ENCODE measurements around the gene DGKA. TPM values are rescaled to one million over a fixed set of nuclear protein-coding genes. Genes with fewer than 3 reads are reported as not detected.
A peak's percentile ranks its signal among the peaks of the same experiment; 100 is the strongest.

Gene DGKA
- total RNA-seq, 1 donor from 2014 or later: 108 TPM

DNA sequence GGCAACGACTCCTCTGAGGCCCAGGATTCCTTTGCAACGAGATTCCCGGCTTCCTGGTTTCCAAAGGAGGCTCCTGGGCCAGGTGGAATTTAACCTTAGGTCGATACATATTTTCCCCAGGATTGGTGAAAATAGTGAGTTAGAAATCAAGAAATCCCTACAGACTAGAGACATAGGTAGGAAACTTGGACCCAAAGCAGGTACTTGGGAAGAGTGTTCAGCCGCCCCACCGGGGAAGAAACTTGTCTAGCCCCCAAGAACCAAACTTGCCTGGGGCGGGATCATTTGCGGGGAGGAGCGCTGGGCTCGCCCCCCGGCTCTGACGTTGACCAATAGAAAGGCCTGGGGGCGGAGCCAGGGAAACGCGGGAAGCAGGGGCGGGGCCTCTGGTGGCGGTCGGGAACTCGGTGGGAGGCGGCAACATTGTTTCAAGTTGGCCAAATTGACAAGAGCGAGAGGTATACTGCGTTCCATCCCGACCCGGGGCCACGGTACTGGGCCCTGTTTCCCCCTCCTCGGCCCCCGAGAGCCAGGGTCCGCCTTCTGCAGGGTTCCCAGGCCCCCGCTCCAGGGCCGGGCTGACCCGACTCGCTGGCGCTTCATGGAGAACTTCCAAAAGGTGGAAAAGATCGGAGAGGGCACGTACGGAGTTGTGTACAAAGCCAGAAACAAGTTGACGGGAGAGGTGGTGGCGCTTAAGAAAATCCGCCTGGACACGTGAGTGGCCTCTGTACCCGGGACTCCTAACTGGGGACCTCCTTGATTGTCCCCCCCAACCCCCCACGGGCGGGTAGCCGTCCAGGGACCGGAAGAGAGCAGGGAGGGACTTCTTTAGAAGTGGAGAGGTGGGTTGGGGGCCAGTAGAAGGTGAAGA is 35.7 kb downstream of the DGKA start, which contains the start of gene CDK2:
TSS of gene CDK2 (plus strand) at position 423 of the 874 bp plus-strand sequence. CDS start at position 602, 179 bp downstream.
- Histone ChIP-seq H3K4me3 (ENCODE audit: insufficient read depth, low read depth, low read length) (peak within 1 kb of the TSS; percentile 94), H4K20me1 (ENCODE audit: insufficient read depth, low read length) (no peaks in the 10 kb centered on the region), H3K9me3 (ENCODE audit: insufficient read depth, low read depth, low read length) (no peaks in the 10 kb centered on the region), H2AFZ (ENCODE audit: low read depth, low read length) (peak within 1 kb of the TSS; percentile 88), H3K4me1 (ENCODE audit: insufficient read depth, low read length) (peaks cover 15% of the 10 kb centered on the region), H3K9ac (ENCODE audit: low read length) (peak within 1 kb of the TSS; percentile 95), H3K79me2 (ENCODE audit: insufficient read depth, low read length) (peaks cover 23% of the 10 kb centered on the region), H3K4me2 (ENCODE audit: low read length) (peak within 1 kb of the TSS; percentile 86), H3K27ac (ENCODE audit: low read depth, low read length) (peak within 1 kb of the TSS; percentile 82), H3K36me3 (ENCODE audit: insufficient read depth, low read length) (no peaks in the 10 kb centered on the region), H3K27me3 (ENCODE audit: insufficient read depth, low read length) (no peaks in the 10 kb centered on the region)
- peaks cover 15% of the 10 kb centered on the region for H3K4me1 Mint-ChIP-seq (ENCODE audit: low read depth, unreplicated experiment)
- no peaks in the 10 kb centered on the region for H3K9me3 Mint-ChIP-seq (ENCODE audit: unreplicated experiment)
- peak within 1 kb of the TSS; percentile 95 for H3K4me3 Mint-ChIP-seq (ENCODE audit: unreplicated experiment)
- no peaks in the 10 kb centered on the region for H3K27me3 Mint-ChIP-seq (ENCODE audit: low read depth, unreplicated experiment)
- DNase-seq (ENCODE audit: low read depth): peak; percentile 47
- H3K36me3 Mint-ChIP-seq (ENCODE audit: low read depth, unreplicated experiment): no peaks in the 10 kb centered on the region
- TF ChIP-seq, protein P1, sequence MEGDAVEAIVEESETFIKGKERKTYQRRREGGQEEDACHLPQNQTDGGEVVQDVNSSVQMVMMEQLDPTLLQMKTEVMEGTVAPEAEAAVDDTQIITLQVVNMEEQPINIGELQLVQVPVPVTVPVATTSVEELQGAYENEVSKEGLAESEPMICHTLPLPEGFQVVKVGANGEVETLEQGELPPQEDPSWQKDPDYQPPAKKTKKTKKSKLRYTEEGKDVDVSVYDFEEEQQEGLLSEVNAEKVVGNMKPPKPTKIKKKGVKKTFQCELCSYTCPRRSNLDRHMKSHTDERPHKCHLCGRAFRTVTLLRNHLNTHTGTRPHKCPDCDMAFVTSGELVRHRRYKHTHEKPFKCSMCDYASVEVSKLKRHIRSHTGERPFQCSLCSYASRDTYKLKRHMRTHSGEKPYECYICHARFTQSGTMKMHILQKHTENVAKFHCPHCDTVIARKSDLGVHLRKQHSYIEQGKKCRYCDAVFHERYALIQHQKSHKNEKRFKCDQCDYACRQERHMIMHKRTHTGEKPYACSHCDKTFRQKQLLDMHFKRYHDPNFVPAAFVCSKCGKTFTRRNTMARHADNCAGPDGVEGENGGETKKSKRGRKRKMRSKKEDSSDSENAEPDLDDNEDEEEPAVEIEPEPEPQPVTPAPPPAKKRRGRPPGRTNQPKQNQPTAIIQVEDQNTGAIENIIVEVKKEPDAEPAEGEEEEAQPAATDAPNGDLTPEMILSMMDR (IDR thresholded peaks at IDR 0.05; ENCODE audit: insufficient read depth, low read depth, low read length): no peak
- no peak for TF ChIP-seq EZH2 (IDR thresholded peaks at IDR 0.05; ENCODE audit: insufficient read depth, low read length)
- no peak for FAIRE-seq
- peak within 1 kb of the TSS; percentile 76 for H3K27ac Mint-ChIP-seq (ENCODE audit: unreplicated experiment)

DNA sequence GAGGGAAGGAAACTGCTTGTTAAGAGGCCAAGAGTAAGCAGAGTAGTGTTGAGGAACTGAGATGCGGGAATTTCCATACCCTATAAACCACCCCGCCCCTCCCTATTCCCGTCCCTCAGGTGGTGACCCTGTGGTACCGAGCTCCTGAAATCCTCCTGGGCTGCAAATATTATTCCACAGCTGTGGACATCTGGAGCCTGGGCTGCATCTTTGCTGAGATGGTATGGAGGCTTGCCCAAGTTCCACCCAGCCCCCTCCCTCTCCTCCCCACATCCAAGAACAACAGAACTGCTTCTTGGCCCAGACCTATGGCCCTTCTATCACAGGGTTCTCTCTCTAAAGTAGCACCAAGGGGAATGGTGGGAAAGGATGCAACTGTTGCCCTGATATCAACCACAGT is 38.4 kb downstream of the DGKA start:
- Mint-ChIP-seq H3K4me3 (ENCODE audit: unreplicated experiment) (no peak overlapping the region), H3K27me3 (ENCODE audit: low read depth, unreplicated experiment) (no peaks in the 10 kb centered on the region), H3K4me1 (ENCODE audit: low read depth, unreplicated experiment) (peaks cover 19% of the 10 kb centered on the region), H3K27ac (ENCODE audit: unreplicated experiment) (no peak overlapping the region), H3K9me3 (ENCODE audit: unreplicated experiment) (no peaks in the 10 kb centered on the region), H3K36me3 (ENCODE audit: low read depth, unreplicated experiment) (no peaks in the 10 kb centered on the region)
- H3K36me3 ChIP-seq (ENCODE audit: insufficient read depth, low read length): no peaks in the 10 kb centered on the region
- FAIRE-seq (no peak), DNase-seq (ENCODE audit: low read depth) (no peak)
- H2AFZ ChIP-seq (ENCODE audit: low read depth, low read length): no peak overlapping the region
- no peak overlapping the region for H3K4me2 ChIP-seq (ENCODE audit: low read length)
- no peaks in the 10 kb centered on the region for H3K27me3 ChIP-seq (ENCODE audit: insufficient read depth, low read length)
- no peaks in the 10 kb centered on the region for H3K9me3 ChIP-seq (ENCODE audit: insufficient read depth, low read depth, low read length)
- no peak overlapping the region for H3K27ac ChIP-seq (ENCODE audit: low read depth, low read length)
- peaks cover 27% of the 10 kb centered on the region for H3K4me1 ChIP-seq (ENCODE audit: insufficient read depth, low read length)
- no peaks in the 10 kb centered on the region for H4K20me1 ChIP-seq (ENCODE audit: insufficient read depth, low read length)
- no peak overlapping the region for H3K9ac ChIP-seq (ENCODE audit: low read length)
- TF ChIP-seq EZH2 (IDR thresholded peaks at IDR 0.05; ENCODE audit: insufficient read depth, low read length): no peak
- TF ChIP-seq, protein P1 (IDR thresholded peaks at IDR 0.05; ENCODE audit: insufficient read depth, low read depth, low read length): no peak
- peaks cover 27% of the 10 kb centered on the region for H3K79me2 ChIP-seq (ENCODE audit: insufficient read depth, low read length)
- H3K4me3 ChIP-seq (ENCODE audit: insufficient read depth, low read depth, low read length): no peak overlapping the region

DNA sequence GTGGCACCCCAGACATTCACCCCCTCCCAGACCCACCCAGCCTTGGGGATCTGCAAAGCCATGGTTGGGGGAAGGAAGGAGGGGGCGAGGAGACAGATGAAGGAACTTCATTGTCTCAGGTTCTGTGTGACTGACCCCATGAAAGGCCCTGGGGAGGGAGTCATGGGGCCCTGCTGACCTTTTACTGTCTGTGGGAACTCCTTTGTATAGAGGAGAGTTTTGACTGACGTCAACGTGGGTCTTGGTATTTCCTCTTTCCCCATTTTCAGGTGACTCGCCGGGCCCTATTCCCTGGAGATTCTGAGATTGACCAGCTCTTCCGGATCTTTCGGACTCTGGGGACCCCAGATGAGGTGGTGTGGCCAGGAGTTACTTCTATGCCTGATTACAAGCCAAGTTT is 39.8 kb downstream of the DGKA start:
- Mint-ChIP-seq H3K4me3 (ENCODE audit: unreplicated experiment) (peak overlapping the region; percentile 29), H3K4me1 (ENCODE audit: low read depth, unreplicated experiment) (peaks cover 22% of the 10 kb centered on the region), H3K9me3 (ENCODE audit: unreplicated experiment) (no peaks in the 10 kb centered on the region), H3K27me3 (ENCODE audit: low read depth, unreplicated experiment) (no peaks in the 10 kb centered on the region), H3K27ac (ENCODE audit: unreplicated experiment) (peak overlapping the region; percentile 43), H3K36me3 (ENCODE audit: low read depth, unreplicated experiment) (no peaks in the 10 kb centered on the region)
- Histone ChIP-seq H2AFZ (ENCODE audit: low read depth, low read length) (no peak overlapping the region), H3K4me1 (ENCODE audit: insufficient read depth, low read length) (peaks cover 26% of the 10 kb centered on the region), H3K4me2 (ENCODE audit: low read length) (no peak overlapping the region), H3K27ac (ENCODE audit: low read depth, low read length) (peak overlapping the region; percentile 93), H3K27me3 (ENCODE audit: insufficient read depth, low read length) (no peaks in the 10 kb centered on the region), H3K79me2 (ENCODE audit: insufficient read depth, low read length) (peaks cover 42% of the 10 kb centered on the region), H4K20me1 (ENCODE audit: insufficient read depth, low read length) (peaks cover 7% of the 10 kb centered on the region), H3K9me3 (ENCODE audit: insufficient read depth, low read depth, low read length) (no peaks in the 10 kb centered on the region), H3K9ac (ENCODE audit: low read length) (no peak overlapping the region), H3K36me3 (ENCODE audit: insufficient read depth, low read length) (no peaks in the 10 kb centered on the region), H3K4me3 (ENCODE audit: insufficient read depth, low read depth, low read length) (no peak overlapping the region)
- no peak for DNase-seq (ENCODE audit: low read depth)
- no peak for TF ChIP-seq EZH2 (IDR thresholded peaks at IDR 0.05; ENCODE audit: insufficient read depth, low read length)
- TF ChIP-seq, protein P1 (IDR thresholded peaks at IDR 0.05; ENCODE audit: insufficient read depth, low read depth, low read length): no peak
- no peak for FAIRE-seq
